K562 (cell line): Measurements from ENCODE around the gene ETV2. TPM values are rescaled to one million over a fixed set of nuclear protein-coding genes. Genes with fewer than 3 reads are reported as not detected.

ENCODE experiments used
- CBFA2T3 ChIP-seq: fragments of 450-650 bp; IDR thresholded peaks from 2 replicates; pipeline ENCODE4 v1.6.1; 2017
- CC2D1A ChIP-seq: fragments of 450-650 bp; IDR thresholded peaks from 2 replicates; pipeline ENCODE4 v1.6.1; 2017; ENCODE audit warnings: mild to moderate bottlenecking
- ID3 ChIP-seq, 2 experiments: fragments of 250-450 bp in 1 of 2; fragments of 450-650 bp in 1 of 2; sonication (Bioruptor Pico) in 1 of 2; IDR thresholded peaks; 2 replicates each; pipeline versions ENCODE4 v1.6.1 to v1.8.0; 2016 to 2021; ENCODE audit warnings: mild to moderate bottlenecking in 2 of 2, moderate library complexity in 2 of 2, missing compliant biosample characterization in 1 of 2, missing genetic modification characterization in 1 of 2
- KLF10 ChIP-seq: fragments of 250-450 bp; sonication (Bioruptor Pico); IDR thresholded peaks from 2 replicates; pipeline ENCODE4 v1.6.1; 2021; ENCODE audit warnings: matching md5 sums
- POU5F1 ChIP-seq: fragments of 150-350 bp; IDR thresholded peaks from 2 replicates; pipeline ENCODE4 v1.6.1; 2014; ENCODE audit warnings: borderline replicate concordance, low read length, low read depth, mild to moderate bottlenecking; ENCODE audit not compliant: partially characterized antibody
- SIX5 ChIP-seq, 2 experiments: IDR thresholded peaks; 2 replicates each; pipeline ENCODE4 v1.6.1; 2011; ENCODE audit warnings: low read length in 2 of 2, borderline replicate concordance in 1 of 2, low read depth in 1 of 2, mild to moderate bottlenecking in 1 of 2, moderate library complexity in 1 of 2; ENCODE audit not compliant: insufficient read depth in 1 of 2
- XRCC3 ChIP-seq: fragments of 450-650 bp; IDR thresholded peaks from 2 replicates; pipeline ENCODE4 v1.6.1; 2017; ENCODE audit warnings: mild to moderate bottlenecking, moderate library complexity
- ZFP91 ChIP-seq: sonication (generic); formaldehyde crosslinking; IDR thresholded peaks from 2 replicates; pipeline ENCODE4 v1.8.0; 2022; ENCODE audit warnings: mild to moderate bottlenecking, missing genetic modification reagents
- ZNF589 ChIP-seq: fragments of 200-800 bp; sonication (Bioruptor generic); IDR thresholded peaks from 2 replicates; pipeline ENCODE4 v1.6.1; 2016; ENCODE audit warnings: low read depth, missing genetic modification characterization, missing compliant biosample characterization
- polyA plus RNA-seq, 8 experiments: library from polyadenylated mRNA; depleted of rRNA in 4 of 8; stranded (reverse) in 5 of 8; unstranded in 3 of 8; fragments of >200 nt; fragmentation: Nextera tagmentation in 2 of 8; fragmentation: Illumina TruSeq in 1 of 8; extraction: Ambion mirVana in 2 of 8; extraction: Trizol in 1 of 8; gene quantifications; 2 replicates each; pipeline versions ENCODE4 v1.2.1 to v1.2.3, GENCODE V29; 2011 to 2014; ENCODE audit warnings: inconsistent platforms in 1 of 8, missing spikeins in 1 of 8
- total RNA-seq, 7 experiments: library from RNA; depleted of rRNA in 6 of 7; stranded (reverse); fragments of >200 nt in 6 of 7; fragmentation: Illumina TruSeq in 2 of 7; extraction: Trizol in 2 of 7; gene quantifications; 2 replicates each; pipeline versions ENCODE4 v1.2.1 to v1.2.3, GENCODE V29; 2011 to 2021; ENCODE audit warnings: low replicate concordance in 1 of 7
- TF ChIP-seq, protein P1 (sequence below): fragments of 450-650 bp; IDR thresholded peaks from 2 replicates; pipeline ENCODE4 v1.6.1; 2016; ENCODE audit warnings: low read depth
- TF ChIP-seq, protein P2 (sequence below), 2 experiments: IDR thresholded peaks; 2 replicates each; pipeline ENCODE4 v1.6.1; 2012; ENCODE audit warnings: improper control_type of control experiment in 2 of 2, low read depth in 2 of 2, low read length in 2 of 2, borderline replicate concordance in 1 of 2

ETV2 gene
- total and polyA plus RNA-seq, 9 of the 15 experiments (the other 6 are each of a cell fraction or from before 2014, with no cell fraction given): 0.11 to 3.7 (median 0.55) TPM

DNA sequence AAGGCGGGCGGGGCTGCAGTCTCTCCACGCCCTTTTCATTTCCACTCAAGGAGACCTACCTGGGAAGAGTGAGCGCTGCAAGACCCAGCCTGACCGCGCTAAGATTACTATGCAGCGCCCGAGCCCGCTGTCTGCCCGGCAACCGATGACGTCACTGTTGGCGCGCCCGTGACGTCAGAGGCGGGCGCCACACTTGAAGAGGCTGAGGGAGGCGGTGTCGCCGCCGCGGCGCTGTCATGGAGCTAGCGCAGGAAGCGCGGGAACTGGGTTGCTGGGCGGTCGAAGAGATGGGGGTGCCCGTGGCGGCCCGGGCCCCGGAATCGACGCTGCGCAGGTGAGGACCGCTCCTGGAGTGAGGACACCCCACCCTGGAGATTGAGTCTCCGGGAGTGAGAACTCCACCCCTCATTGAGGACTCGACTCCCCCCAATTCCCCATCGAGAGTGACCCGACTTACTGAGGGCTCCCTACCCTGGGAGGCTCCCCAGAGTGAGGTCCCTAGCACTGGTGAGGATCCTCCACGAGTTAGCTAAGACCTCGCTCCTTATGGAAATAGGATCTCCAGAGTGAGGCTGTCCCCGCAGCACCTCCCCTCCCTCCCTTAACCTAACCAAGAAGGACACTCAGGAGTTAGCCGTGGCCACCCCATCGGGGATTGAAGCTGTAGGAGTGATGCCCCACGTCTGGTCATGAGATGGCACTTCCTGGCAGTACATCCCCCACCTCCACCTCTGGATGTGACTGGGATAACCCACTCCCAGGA is 28.8 kb upstream of the ETV2 start, which contains the start of gene HAUS5 (continued):
- TF ChIP-seq ID3 (CRISPR knock-in tag; IDR thresholded peaks at IDR 0.05) (no peak), ID3 (tag; IDR thresholded peaks at IDR 0.05) (peak; percentile 56), ZFP91 (no peak), CC2D1A (no peak), CBFA2T3 (no peak), KLF10 (CRISPR knock-in tag) (no peak), XRCC3 (no peak), ZNF589 (CRISPR knock-in tag) (no peak), SIX5 (IDR thresholded peaks at IDR 0.05; ENCODE audit: borderline replicate concordance in 1 of 2, insufficient read depth in 1 of 2, low read depth in 1 of 2, low read length in 2 of 2) (no peak; a peak in 1 of 4 replicates), POU5F1 (peak; percentile 55)
- TF ChIP-seq, protein P1, sequence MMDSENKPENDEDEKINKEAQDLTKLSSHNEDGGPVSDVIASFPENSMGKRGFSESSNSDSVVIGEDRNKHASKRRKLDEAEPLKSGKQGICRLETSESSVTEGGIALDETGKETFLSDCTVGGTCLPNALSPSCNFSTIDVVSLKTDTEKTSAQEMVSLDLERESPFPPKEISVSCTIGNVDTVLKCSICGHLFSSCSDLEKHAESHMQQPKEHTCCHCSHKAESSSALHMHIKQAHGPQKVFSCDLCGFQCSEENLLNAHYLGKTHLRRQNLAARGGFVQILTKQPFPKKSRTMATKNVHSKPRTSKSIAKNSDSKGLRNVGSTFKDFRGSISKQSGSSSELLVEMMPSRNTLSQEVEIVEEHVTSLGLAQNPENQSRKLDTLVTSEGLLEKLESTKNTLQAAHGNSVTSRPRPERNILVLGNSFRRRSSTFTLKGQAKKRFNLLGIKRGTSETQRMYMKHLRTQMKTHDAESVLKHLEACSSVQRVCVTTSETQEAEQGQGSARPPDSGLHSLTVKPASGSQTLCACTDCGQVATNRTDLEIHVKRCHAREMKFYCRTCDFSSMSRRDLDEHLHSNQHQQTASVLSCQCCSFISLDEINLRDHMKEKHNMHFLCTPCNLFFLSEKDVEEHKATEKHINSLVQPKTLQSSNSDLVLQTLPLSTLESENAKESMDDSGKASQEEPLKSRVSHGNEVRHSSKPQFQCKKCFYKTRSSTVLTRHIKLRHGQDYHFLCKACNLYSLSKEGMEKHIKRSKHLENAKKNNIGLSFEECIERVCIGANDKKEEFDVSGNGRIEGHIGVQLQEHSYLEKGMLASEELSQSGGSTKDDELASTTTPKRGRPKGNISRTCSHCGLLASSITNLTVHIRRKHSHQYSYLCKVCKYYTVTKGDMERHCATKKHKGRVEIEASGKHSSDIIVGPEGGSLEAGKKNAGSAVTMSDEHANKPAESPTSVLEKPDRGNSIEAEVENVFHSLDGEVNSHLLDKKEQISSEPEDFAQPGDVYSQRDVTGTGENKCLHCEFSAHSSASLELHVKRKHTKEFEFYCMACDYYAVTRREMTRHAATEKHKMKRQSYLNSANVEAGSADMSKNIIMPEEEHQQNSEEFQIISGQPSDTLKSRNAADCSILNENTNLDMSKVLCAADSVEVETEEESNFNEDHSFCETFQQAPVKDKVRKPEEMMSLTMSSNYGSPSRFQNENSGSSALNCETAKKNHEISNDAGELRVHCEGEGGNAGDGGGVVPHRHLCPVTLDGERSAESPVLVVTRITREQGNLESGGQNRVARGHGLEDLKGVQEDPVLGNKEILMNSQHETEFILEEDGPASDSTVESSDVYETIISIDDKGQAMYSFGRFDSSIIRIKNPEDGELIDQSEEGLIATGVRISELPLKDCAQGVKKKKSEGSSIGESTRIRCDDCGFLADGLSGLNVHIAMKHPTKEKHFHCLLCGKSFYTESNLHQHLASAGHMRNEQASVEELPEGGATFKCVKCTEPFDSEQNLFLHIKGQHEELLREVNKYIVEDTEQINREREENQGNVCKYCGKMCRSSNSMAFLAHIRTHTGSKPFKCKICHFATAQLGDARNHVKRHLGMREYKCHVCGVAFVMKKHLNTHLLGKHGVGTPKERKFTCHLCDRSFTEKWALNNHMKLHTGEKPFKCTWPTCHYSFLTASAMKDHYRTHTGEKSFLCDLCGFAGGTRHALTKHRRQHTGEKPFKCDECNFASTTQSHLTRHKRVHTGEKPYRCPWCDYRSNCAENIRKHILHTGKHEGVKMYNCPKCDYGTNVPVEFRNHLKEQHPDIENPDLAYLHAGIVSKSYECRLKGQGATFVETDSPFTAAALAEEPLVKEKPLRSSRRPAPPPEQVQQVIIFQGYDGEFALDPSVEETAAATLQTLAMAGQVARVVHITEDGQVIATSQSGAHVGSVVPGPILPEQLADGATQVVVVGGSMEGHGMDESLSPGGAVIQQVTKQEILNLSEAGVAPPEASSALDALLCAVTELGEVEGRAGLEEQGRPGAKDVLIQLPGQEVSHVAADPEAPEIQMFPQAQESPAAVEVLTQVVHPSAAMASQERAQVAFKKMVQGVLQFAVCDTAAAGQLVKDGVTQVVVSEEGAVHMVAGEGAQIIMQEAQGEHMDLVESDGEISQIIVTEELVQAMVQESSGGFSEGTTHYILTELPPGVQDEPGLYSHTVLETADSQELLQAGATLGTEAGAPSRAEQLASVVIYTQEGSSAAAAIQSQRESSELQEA: no peak
- TF ChIP-seq, protein P2, sequence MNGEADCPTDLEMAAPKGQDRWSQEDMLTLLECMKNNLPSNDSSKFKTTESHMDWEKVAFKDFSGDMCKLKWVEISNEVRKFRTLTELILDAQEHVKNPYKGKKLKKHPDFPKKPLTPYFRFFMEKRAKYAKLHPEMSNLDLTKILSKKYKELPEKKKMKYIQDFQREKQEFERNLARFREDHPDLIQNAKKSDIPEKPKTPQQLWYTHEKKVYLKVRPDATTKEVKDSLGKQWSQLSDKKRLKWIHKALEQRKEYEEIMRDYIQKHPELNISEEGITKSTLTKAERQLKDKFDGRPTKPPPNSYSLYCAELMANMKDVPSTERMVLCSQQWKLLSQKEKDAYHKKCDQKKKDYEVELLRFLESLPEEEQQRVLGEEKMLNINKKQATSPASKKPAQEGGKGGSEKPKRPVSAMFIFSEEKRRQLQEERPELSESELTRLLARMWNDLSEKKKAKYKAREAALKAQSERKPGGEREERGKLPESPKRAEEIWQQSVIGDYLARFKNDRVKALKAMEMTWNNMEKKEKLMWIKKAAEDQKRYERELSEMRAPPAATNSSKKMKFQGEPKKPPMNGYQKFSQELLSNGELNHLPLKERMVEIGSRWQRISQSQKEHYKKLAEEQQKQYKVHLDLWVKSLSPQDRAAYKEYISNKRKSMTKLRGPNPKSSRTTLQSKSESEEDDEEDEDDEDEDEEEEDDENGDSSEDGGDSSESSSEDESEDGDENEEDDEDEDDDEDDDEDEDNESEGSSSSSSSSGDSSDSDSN (IDR thresholded peaks at IDR 0.05; ENCODE audit: borderline replicate concordance in 1 of 2, low read depth in 2 of 2, low read length in 2 of 2): no peak
